Measurements from ENCODE around the gene TUBA4A.

TUBA4A gene

GRCh38 chr2:219253753-219254589 is at the start of gene TUBA4A:
TSS of gene TUBA4A (minus strand) at chr2:219253918. CDS start at chr2:219253858, 60 bp downstream.
- Histone ChIP-seq H3K9me3 (ENCODE audit: severe bottlenecking) (no peaks in the 10 kb centered on the region), H3K27me3 (ENCODE audit: insufficient read depth, low read depth, severe bottlenecking) (peaks cover 3% of the 10 kb centered on the region), H3K27ac (peak within 1 kb of the TSS; percentile 96), H3K4me3 (ENCODE audit: low read depth, low read length) (peak within 1 kb of the TSS; percentile 66), H3K36me3 (peaks cover 28% of the 10 kb centered on the region)
- TF ChIP-seq CTCF (IDR thresholded peaks at IDR 0.05; ENCODE audit: low read depth, low read length): no peak
- DNase-seq: peak; percentile 89

DNA sequence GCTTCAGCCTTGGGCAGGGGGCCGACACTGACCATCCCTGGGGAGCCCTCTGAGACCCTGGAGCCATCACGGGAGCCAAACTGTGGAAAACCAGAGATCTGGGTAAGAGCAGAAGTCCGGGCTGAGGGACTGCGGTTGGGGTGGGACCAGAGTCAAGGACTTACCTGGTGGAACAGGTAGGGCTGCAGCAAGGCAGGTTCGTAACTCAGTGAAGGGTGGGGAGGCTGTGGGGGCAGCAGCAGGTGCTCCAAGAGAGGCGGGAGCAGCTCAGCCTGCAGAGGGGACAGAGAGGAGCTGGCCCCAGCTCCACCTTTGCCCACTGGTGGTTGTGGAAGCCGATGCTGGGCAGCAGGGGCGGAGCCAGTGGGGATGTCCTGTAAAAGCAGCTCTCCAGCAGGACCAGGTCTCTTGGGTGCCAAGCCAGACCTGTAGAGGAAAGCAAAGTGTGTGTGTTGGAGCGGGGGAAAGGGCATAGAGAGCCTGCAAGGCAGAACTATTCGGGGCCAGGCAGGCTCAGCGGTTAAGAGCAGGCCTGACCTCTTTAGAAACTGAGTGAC is 48.8 kb upstream of the TUBA4A start:
- no peak for TF ChIP-seq CTCF (IDR thresholded peaks at IDR 0.05; ENCODE audit: low read depth, low read length)
- H3K4me3 ChIP-seq (ENCODE audit: low read depth, low read length): no peak overlapping the region
- no peak overlapping the region for H3K27ac ChIP-seq
- no peaks in the 10 kb centered on the region for H3K9me3 ChIP-seq (ENCODE audit: severe bottlenecking)
- H3K27me3 ChIP-seq (ENCODE audit: insufficient read depth, low read depth, severe bottlenecking): no peaks in the 10 kb centered on the region
- DNase-seq: no peak
- H3K36me3 ChIP-seq: peaks cover 33% of the 10 kb centered on the region

DNA sequence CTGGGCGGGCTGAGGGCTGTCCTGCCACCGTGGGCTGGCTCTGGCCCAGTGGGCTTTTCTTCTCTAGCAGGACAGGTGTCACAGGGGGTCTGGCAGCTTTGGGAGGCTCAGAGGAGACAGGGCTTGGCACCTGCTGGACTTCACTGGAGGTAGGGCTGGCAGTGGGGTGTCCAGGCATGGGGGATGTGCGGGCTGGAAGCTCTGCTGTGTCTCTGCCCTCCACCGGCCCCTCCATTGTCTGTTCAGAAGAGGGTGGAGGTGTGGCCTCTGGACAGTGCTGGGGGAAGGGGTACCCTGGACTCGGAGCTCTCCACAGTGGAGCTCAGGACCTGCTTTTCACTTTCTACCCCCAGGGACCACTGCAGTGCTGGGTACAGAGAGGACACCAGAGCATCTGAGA is 46.3 kb upstream of the TUBA4A start:
- H3K9me3 ChIP-seq (ENCODE audit: severe bottlenecking): no peaks in the 10 kb centered on the region
- TF ChIP-seq CTCF (IDR thresholded peaks at IDR 0.05; ENCODE audit: low read depth, low read length): no peak
- no peak overlapping the region for H3K4me3 ChIP-seq (ENCODE audit: low read depth, low read length)
- H3K36me3 ChIP-seq: peaks cover 33% of the 10 kb centered on the region
- no peaks in the 10 kb centered on the region for H3K27me3 ChIP-seq (ENCODE audit: insufficient read depth, low read depth, severe bottlenecking)
- DNase-seq: no peak
- H3K27ac ChIP-seq: no peak overlapping the region

GRCh38 chr2:219299372-219299760 is 45.6 kb upstream of the TUBA4A start:
- no peaks in the 10 kb centered on the region for H3K9me3 ChIP-seq (ENCODE audit: severe bottlenecking)
- H3K36me3 ChIP-seq: peaks cover 33% of the 10 kb centered on the region
- TF ChIP-seq CTCF (IDR thresholded peaks at IDR 0.05; ENCODE audit: low read depth, low read length): no peak
- no peak overlapping the region for H3K4me3 ChIP-seq (ENCODE audit: low read depth, low read length)
- H3K27me3 ChIP-seq (ENCODE audit: insufficient read depth, low read depth, severe bottlenecking): no peaks in the 10 kb centered on the region
- no peak for DNase-seq
- no peak overlapping the region for H3K27ac ChIP-seq

GRCh38 chr2:219298759-219299371 is 45.1 kb upstream of the TUBA4A start:
- no peaks in the 10 kb centered on the region for H3K27me3 ChIP-seq (ENCODE audit: insufficient read depth, low read depth, severe bottlenecking)
- no peaks in the 10 kb centered on the region for H3K9me3 ChIP-seq (ENCODE audit: severe bottlenecking)
- TF ChIP-seq CTCF (IDR thresholded peaks at IDR 0.05; ENCODE audit: low read depth, low read length): peak; percentile 97
- H3K4me3 ChIP-seq (ENCODE audit: low read depth, low read length): no peak overlapping the region
- H3K27ac ChIP-seq: no peak overlapping the region
- DNase-seq: peak; percentile 88
- peaks cover 32% of the 10 kb centered on the region for H3K36me3 ChIP-seq
